Measurements from ENCODE around the gene TBX10. TPM values are rescaled to one million over a fixed set of nuclear protein-coding genes. Genes with fewer than 3 reads are reported as not detected.

The TBX10 gene
- total RNA-seq, 2 experiments from 2014 or later: 2.4 to 5.3 TPM

- intact Hi-C loops (cut with micrococcal nuclease; ENCODE audit: unreplicated experiment): loop anchor here (1.0 to 10.0 kb wide), 3 partner anchors 18 to 233 kb away; partner anchors contain the start of genes NDUFV1, POLD4, PPP1CA and TBC1D10C
- peaks cover 49% of the 10 kb centered on the region for H3K4me1 ChIP-seq (ENCODE audit: insufficient read depth, low read length, poor library complexity, severe bottlenecking)
- H3K4me3 ChIP-seq (ENCODE audit: low read depth, low read length, poor library complexity, severe bottlenecking): peak overlapping the region; percentile 88
- ChIA-PET CTCF (ENCODE audit: unreplicated experiment) (no interaction called here), POLR2A (interaction anchor here (1.2 kb wide), 1 partner anchor 11 kb away, joined by 3 read pairs; no protein-coding TSS in a partner anchor)
- no peaks in the 10 kb centered on the region for H4K20me1 ChIP-seq (ENCODE audit: insufficient read depth, low read length)
- H3K4me2 ChIP-seq (ENCODE audit: low read length): peak overlapping the region; percentile 91
- peak overlapping the region; percentile 84 for H3K27ac ChIP-seq (ENCODE audit: low read depth, low read length, poor library complexity, severe bottlenecking)
- no peaks in the 10 kb centered on the region for H3K9me2 ChIP-seq (ENCODE audit: insufficient read depth, low read length)
- peaks cover 62% of the 10 kb centered on the region for H3K36me3 ChIP-seq (ENCODE audit: insufficient read depth, low read length)
- H3K79me2 ChIP-seq (ENCODE audit: insufficient read depth, low read depth, low read length): peaks cover 27% of the 10 kb centered on the region; the same call in 1 of the 2 replicates
- no peak for TF ChIP-seq CTCF (conservative IDR thresholded peaks at IDR 0.05; ENCODE audit: low read length)
- TF ChIP-seq EZH2phosphoT487 (IDR thresholded peaks at IDR 0.05; ENCODE audit: borderline replicate concordance, low read depth, low read length): no peak
- peak; percentile 71 for DNase-seq (ENCODE audit: low spot score)
- no peak overlapping the region for H2AFZ ChIP-seq (ENCODE audit: low read length)
- H3K9me3 ChIP-seq (ENCODE audit: low read length): peaks cover 10% of the 10 kb centered on the region; the same call in 1 of the 2 replicates
- BruUV-seq (replicated peaks): no TSS peak
Measured at GRCh38 chr11:67588136-67588503, 51.4 kb downstream of the TBX10 start.

- Histone ChIP-seq H3K4me2 (ENCODE audit: low read length) (peak overlapping the region; percentile 91), H3K4me3 (ENCODE audit: low read depth, low read length, poor library complexity, severe bottlenecking) (peak overlapping the region; percentile 88)
- DNase-seq (ENCODE audit: low spot score): peak; percentile 45
Measured at GRCh38 chr11:67586568-67587250, 52.9 kb downstream of the TBX10 start.

More at GRCh38 chr11:67586568-67587250, 52.9 kb downstream of the TBX10 start:
- Histone ChIP-seq H4K20me1 (ENCODE audit: insufficient read depth, low read length) (no peaks in the 10 kb centered on the region), H2AFZ (ENCODE audit: low read length) (no peak overlapping the region), H3K36me3 (ENCODE audit: insufficient read depth, low read length) (peaks cover 62% of the 10 kb centered on the region), H3K9me2 (ENCODE audit: insufficient read depth, low read length) (no peaks in the 10 kb centered on the region), H3K27ac (ENCODE audit: low read depth, low read length, poor library complexity, severe bottlenecking) (peak overlapping the region; percentile 84), H3K79me2 (ENCODE audit: insufficient read depth, low read depth, low read length) (peaks cover 39% of the 10 kb centered on the region; the same call in 1 of the 2 replicates), H3K9me3 (ENCODE audit: low read length) (peaks cover 10% of the 10 kb centered on the region; the same call in 1 of the 2 replicates), H3K4me1 (ENCODE audit: insufficient read depth, low read length, poor library complexity, severe bottlenecking) (peaks cover 61% of the 10 kb centered on the region)
- intact Hi-C loops (cut with micrococcal nuclease; ENCODE audit: unreplicated experiment): loop anchor here (5.0 to 10.0 kb wide), 2 partner anchors 184 to 232 kb away; partner anchors contain the start of genes POLD4, PPP1CA and TBC1D10C
- CTCF ChIA-PET (ENCODE audit: unreplicated experiment): no interaction called here
- POLR2A ChIA-PET: no interaction called here
- TF ChIP-seq CTCF (conservative IDR thresholded peaks at IDR 0.05; ENCODE audit: low read length): no peak
- TF ChIP-seq EZH2phosphoT487 (IDR thresholded peaks at IDR 0.05; ENCODE audit: borderline replicate concordance, low read depth, low read length): no peak
- no TSS peak for BruUV-seq (replicated peaks)

Data from OCI-LY7 (cell line).